Measurements from ENCODE around the gene COG2. TPM values are rescaled to one million over a fixed set of nuclear protein-coding genes. Genes with fewer than 3 reads are reported as not detected.

The COG2 gene, protein sequence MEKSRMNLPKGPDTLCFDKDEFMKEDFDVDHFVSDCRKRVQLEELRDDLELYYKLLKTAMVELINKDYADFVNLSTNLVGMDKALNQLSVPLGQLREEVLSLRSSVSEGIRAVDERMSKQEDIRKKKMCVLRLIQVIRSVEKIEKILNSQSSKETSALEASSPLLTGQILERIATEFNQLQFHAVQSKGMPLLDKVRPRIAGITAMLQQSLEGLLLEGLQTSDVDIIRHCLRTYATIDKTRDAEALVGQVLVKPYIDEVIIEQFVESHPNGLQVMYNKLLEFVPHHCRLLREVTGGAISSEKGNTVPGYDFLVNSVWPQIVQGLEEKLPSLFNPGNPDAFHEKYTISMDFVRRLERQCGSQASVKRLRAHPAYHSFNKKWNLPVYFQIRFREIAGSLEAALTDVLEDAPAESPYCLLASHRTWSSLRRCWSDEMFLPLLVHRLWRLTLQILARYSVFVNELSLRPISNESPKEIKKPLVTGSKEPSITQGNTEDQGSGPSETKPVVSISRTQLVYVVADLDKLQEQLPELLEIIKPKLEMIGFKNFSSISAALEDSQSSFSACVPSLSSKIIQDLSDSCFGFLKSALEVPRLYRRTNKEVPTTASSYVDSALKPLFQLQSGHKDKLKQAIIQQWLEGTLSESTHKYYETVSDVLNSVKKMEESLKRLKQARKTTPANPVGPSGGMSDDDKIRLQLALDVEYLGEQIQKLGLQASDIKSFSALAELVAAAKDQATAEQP
- 16.7 and 21.5 TPM in 2 replicates for polyA plus RNA-seq (2011; rRNA removed)
- 13.1 and 14.6 TPM in 2 replicates for polyA minus RNA-seq (2011; rRNA and poly(A)+ RNA removed)

DNA sequence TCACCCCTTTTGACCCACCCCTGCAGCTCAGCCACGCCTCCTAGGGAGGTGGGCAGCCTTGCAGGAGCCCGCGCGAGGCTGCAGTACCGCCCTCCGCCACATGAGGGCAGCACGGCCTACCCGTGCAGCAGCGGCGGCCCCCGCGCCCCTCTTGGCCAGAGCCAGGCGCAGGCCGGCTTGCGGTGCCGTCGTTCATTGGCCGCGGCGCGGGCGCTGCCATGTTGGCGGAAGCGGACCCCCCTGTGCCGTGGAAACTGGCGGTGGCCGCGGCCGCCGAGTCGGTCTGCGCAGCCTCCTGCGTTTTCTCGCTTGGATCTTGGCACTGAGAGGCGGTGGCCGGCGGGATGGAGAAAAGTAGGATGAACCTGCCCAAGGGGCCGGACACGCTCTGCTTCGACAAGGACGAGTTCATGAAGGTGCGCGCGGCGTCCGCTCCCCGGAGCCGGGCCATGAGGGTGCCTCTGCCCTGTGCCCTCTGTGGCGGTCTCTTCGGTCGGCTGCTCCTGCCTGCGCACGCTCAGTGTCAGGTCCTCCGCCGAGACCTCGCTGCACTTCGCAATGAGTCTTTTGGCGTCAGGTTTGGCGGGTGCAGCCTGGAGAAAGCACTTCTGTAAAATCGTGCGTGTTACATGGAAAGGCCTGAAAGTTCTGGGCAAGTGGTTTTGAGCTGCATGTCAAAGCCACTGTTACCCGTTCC, at the start of gene COG2:
Gene COG2 (plus strand): TSS at position 219 of the 697 bp plus-strand sequence. CDS start 126 bp downstream, at position 345.
- TF ChIP-seq, protein P1, sequence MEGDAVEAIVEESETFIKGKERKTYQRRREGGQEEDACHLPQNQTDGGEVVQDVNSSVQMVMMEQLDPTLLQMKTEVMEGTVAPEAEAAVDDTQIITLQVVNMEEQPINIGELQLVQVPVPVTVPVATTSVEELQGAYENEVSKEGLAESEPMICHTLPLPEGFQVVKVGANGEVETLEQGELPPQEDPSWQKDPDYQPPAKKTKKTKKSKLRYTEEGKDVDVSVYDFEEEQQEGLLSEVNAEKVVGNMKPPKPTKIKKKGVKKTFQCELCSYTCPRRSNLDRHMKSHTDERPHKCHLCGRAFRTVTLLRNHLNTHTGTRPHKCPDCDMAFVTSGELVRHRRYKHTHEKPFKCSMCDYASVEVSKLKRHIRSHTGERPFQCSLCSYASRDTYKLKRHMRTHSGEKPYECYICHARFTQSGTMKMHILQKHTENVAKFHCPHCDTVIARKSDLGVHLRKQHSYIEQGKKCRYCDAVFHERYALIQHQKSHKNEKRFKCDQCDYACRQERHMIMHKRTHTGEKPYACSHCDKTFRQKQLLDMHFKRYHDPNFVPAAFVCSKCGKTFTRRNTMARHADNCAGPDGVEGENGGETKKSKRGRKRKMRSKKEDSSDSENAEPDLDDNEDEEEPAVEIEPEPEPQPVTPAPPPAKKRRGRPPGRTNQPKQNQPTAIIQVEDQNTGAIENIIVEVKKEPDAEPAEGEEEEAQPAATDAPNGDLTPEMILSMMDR (IDR thresholded peaks at IDR 0.05; ENCODE audit: low read depth, low read length): peak; percentile 94
- CTCF ChIA-PET: interaction anchor here (0.5 to 3.4 kb wide), 54 partner anchors 8 to 1094 kb away, joined by 3 to 75 read pairs (median 3); partner anchors contain the start of gene AGT

DNA sequence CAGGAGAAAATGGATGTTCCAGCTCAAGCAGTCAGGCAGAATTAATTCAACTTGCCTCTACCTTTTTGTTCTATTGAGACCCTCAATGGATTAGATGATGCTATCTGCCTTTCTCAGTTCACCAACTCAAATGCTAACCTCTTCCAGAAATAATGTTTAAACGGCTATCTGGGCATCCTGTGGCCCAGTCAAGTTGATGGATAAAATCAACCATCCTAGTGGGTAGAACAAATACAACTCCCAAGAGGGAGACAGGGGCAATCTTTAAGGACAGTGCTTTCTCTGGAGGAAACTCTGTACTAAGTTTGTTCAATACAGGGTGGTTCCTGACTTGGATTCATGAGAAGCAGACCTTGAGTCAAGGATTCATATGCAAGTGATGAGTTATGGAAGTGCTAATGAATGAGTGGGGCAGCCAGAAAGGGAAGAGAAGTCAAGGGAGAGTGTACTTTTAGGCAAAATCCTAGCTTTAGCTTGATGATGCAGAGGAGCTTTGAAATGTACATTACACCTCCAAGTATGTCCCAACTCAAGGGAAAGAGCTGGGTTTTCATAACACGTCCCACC, 49.4 kb upstream of the COG2 start:
- Histone ChIP-seq H3K9me3 (ENCODE audit: control insufficient read depth, insufficient read depth, low read length) (no peaks in the 10 kb centered on the region), H3K27ac (ENCODE audit: low read depth, low read length) (no peak overlapping the region), H3K4me3 (ENCODE audit: low read depth, low read length) (no peak overlapping the region), H3K27me3 (ENCODE audit: control insufficient read depth, insufficient read depth, low read length) (no peaks in the 10 kb centered on the region)
- no peak for DNase-seq (ENCODE audit: low read depth, low spot score)
- TF ChIP-seq, protein P1 (IDR thresholded peaks at IDR 0.05; ENCODE audit: low read depth, low read length): no peak
- ChIA-PET CTCF (no interaction called here), POLR2A (no interaction called here)

More for the DNA sequence above, at the start of gene COG2:
- Histone ChIP-seq H3K27ac (ENCODE audit: low read depth, low read length) (peak within 1 kb of the TSS; percentile 73), H3K9me3 (ENCODE audit: control insufficient read depth, insufficient read depth, low read length) (no peaks in the 10 kb centered on the region; the same call in 1 of the 2 replicates), H3K27me3 (ENCODE audit: control insufficient read depth, insufficient read depth, low read length) (peaks cover 10% of the 10 kb centered on the region), H3K4me3 (ENCODE audit: low read depth, low read length) (peak within 1 kb of the TSS; percentile 96)
- peak; percentile 85 for DNase-seq (ENCODE audit: low read depth, low spot score)
- POLR2A ChIA-PET: interaction anchor here (1.1 kb wide), 1 partner anchor 130 kb away, joined by 4 read pairs; no protein-coding TSS in a partner anchor

DNA sequence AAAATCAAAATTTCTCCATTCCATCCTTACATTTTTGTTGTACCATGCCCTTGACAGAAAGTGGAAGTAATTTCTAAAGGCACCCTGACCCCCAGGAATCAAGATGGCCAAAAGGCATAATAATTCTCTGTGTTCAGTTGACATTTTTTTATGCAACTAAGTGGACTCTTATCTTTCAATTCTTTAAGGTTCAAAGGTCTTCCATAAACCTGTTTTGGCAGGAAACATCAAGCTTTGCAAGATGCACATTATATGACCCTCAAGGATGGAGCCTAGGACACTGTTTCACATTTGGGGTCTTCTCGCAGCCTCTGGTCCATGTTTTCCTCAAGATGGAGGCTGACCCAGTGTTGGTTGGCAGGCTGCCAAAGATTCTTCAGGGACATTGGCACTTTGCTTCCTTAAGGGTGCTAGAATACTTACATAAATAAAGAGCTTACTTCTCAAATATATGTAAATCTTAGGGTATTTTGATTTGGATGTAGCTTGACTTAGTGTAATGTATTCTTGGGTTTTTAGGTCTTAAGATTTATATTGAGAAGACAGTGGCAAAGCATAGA, 48.0 kb upstream of the COG2 start:
- H3K4me3 ChIP-seq (ENCODE audit: low read depth, low read length): no peak overlapping the region
- no peak overlapping the region for H3K27ac ChIP-seq (ENCODE audit: low read depth, low read length)
- TF ChIP-seq, protein P1 (IDR thresholded peaks at IDR 0.05; ENCODE audit: low read depth, low read length): no peak
- H3K9me3 ChIP-seq (ENCODE audit: control insufficient read depth, insufficient read depth, low read length): no peaks in the 10 kb centered on the region
- POLR2A ChIA-PET: no interaction called here
- CTCF ChIA-PET: no interaction called here
- DNase-seq (ENCODE audit: low read depth, low spot score): no peak
- no peaks in the 10 kb centered on the region for H3K27me3 ChIP-seq (ENCODE audit: control insufficient read depth, insufficient read depth, low read length)

DNA sequence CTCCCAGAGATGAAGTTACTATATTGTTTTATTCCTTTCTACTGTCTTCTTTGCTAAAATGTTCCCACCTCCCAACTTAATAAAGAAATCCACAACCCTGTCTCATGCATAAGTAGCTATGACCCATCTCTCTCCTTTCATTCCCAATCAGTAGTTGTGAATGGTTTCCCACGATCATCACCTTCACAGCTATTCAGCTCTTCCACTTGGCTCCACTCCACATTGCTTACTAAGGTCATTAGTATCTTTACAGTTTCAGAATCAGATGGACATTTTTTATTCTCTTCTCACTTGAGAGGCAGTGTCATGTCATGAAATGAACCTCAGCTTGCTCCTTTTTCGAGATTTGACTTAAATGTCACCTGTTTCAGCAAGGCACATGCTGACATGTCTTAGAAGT, 47.1 kb upstream of the COG2 start:
- no peak overlapping the region for H3K4me3 ChIP-seq (ENCODE audit: low read depth, low read length)
- CTCF ChIA-PET: no interaction called here
- no peak overlapping the region for H3K27ac ChIP-seq (ENCODE audit: low read depth, low read length)
- H3K27me3 ChIP-seq (ENCODE audit: control insufficient read depth, insufficient read depth, low read length): no peaks in the 10 kb centered on the region
- H3K9me3 ChIP-seq (ENCODE audit: control insufficient read depth, insufficient read depth, low read length): no peaks in the 10 kb centered on the region
- POLR2A ChIA-PET: no interaction called here
- TF ChIP-seq, protein P1 (IDR thresholded peaks at IDR 0.05; ENCODE audit: low read depth, low read length): no peak
- no peak for DNase-seq (ENCODE audit: low read depth, low spot score)

Data from AG04450 (cell line).